Measurements from ENCODE around the gene ORM1.
"Not testable (repeated sequence)": the region's sequence is repeated elsewhere in the genome, so short reads cannot be mapped to it uniquely, and the experiment has no call there.

Gene ORM1

DNA sequence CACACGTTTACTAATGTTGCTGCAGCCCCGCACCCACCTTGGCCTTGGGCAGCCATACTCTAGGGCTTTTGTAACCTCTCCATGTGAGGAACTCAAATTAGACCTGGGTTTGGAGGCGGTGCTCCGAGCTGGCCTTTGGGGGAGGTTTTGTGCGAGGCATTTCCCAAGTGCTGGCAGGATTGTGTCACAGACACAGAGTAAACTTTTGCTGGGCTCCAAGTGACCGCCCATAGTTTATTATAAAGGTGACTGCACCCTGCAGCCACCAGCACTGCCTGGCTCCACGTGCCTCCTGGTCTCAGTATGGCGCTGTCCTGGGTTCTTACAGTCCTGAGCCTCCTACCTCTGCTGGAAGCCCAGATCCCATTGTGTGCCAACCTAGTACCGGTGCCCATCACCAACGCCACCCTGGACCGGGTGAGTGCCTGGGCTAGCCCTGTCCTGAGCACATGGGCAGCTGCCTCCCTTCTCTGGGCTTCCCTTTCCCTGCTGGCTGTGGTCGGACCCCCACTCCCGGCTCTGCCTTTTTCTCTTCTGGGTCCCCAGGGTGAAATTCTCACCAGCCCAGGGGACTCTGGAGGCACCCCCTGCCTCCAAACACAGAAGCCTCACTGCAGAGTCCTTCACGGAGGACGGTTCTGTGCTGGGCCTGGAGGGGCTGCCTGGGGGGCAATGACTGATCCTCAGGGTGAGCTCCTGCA, at the start of gene ORM1:
Gene ORM1, plus strand, starts transcription at position 268 of the 701 bp plus-strand sequence. Its CDS starts 36 bp downstream, at position 304.
- H3K36me3 ChIP-seq (replicated peaks); H3K27me3 ChIP-seq (ENCODE audit: low read depth); in situ Hi-C loops (cut with MboI; ENCODE audit: low sequenced_read_pairs); H3K4me1 ChIP-seq; H3K4me3 ChIP-seq; H3K9me3 ChIP-seq; DNase-seq (ENCODE audit: low spot score in 2 of 2): not testable (repeated sequence)

DNA sequence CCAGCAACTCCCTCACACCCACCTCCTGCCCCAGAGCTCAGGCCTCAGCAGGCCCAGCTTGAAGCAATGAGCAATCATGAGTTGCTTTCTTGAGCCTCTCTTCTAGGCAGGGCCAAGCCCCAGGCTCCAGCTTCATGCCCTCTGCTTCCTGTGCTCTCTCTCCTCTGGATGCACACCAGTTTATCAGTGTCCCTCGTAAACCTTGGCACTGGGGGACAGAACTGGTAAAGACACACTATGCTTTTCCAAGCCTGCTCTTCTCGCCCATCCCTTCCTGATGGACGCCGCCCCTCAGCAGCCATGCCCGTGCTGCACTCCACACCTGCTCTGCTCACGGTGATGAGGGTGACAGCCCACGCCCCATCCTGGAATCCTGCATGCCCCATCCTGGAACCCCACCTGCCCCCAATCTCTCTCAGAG, 49.4 kb upstream of the ORM1 start:
- Histone ChIP-seq H3K27me3 (ENCODE audit: low read depth) (no peaks in the 10 kb centered on the region), H3K36me3 (replicated peaks) (no peaks in the 10 kb centered on the region; the same call in 1 of the 2 replicates), H3K4me3 (no peak overlapping the region), H3K4me1 (no peaks in the 10 kb centered on the region), H3K9me3 (no peaks in the 10 kb centered on the region)
- in situ Hi-C loops (cut with MboI; ENCODE audit: low sequenced_read_pairs): no loop called here
- no peak for DNase-seq (ENCODE audit: low spot score in 2 of 2)

DNA sequence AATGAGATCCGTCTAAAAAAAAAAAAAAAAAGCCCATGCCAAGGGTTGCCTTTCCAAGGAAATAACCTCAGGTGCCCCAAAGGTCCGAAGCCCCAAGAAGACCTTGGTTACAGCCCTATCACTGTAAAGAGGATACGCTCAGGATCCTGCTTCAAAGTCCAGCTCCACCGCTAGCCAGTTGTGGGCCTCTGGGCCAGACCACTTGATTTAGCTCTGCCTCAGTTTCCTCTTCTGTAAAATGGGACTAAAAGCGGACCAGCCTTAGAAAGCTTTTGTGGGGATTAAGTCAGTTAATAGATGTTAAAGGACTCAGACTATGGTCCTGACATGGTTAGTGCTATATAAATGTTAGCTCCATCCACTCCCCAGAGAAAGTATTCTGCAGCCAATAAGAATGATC, 48.7 kb upstream of the ORM1 start:
- DNase-seq (ENCODE audit: low spot score in 2 of 2): no peak
- no peak overlapping the region for H3K4me3 ChIP-seq
- H3K27me3 ChIP-seq (ENCODE audit: low read depth): no peaks in the 10 kb centered on the region
- H3K36me3 ChIP-seq (replicated peaks): peaks cover 4% of the 10 kb centered on the region; the same call in 1 of the 2 replicates
- H3K4me1 ChIP-seq: no peaks in the 10 kb centered on the region
- in situ Hi-C loops (cut with MboI; ENCODE audit: low sequenced_read_pairs): no loop called here
- no peaks in the 10 kb centered on the region for H3K9me3 ChIP-seq

DNA sequence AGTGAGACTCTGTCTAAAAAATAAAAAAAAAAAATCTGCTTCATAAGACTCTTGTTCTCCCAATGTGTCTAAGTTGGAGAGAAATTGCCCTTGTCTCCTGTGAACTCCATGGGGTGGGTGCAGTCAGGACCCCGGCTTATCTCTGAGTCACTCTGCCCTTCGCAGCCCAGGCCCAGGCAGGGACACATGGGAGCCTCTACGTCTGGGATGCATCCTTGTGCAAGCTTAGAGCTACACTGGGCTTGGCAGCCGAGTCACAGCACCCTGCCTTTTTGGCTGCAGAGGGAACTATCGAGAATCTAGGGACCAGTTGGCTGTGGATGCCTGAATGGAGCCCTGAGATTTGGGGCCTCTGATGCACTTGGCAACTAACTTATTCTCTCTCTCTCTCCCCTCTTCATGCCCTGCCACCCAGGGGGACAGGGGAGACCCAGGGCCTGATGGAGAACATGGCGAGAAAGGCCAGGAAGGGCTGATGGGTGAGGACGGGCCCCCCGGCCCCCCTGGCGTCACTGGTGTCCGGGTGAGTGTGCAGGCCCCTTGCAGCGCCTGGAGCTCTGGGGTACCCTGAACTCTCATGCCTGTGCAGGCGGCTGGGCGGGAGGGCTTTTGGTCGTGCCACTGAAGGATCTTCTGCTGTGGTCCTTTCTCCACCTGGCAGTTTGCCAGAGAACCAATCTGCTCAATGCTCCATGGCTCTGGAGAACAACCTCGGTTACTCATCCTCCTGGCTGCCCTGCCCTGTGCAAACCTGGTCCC, 47.5 kb upstream of the ORM1 start:
- in situ Hi-C loops (cut with MboI; ENCODE audit: low sequenced_read_pairs): loop anchor here (25.0 kb wide), 1 partner anchor 538 kb away; no protein-coding TSS in a partner anchor
- no peak overlapping the region for H3K4me3 ChIP-seq
- H3K9me3 ChIP-seq: no peaks in the 10 kb centered on the region
- DNase-seq (ENCODE audit: low spot score in 2 of 2): no peak
- peaks cover 4% of the 10 kb centered on the region; the same call in 1 of the 2 replicates for H3K36me3 ChIP-seq (replicated peaks)
- H3K4me1 ChIP-seq: no peaks in the 10 kb centered on the region
- no peaks in the 10 kb centered on the region for H3K27me3 ChIP-seq (ENCODE audit: low read depth)

DNA sequence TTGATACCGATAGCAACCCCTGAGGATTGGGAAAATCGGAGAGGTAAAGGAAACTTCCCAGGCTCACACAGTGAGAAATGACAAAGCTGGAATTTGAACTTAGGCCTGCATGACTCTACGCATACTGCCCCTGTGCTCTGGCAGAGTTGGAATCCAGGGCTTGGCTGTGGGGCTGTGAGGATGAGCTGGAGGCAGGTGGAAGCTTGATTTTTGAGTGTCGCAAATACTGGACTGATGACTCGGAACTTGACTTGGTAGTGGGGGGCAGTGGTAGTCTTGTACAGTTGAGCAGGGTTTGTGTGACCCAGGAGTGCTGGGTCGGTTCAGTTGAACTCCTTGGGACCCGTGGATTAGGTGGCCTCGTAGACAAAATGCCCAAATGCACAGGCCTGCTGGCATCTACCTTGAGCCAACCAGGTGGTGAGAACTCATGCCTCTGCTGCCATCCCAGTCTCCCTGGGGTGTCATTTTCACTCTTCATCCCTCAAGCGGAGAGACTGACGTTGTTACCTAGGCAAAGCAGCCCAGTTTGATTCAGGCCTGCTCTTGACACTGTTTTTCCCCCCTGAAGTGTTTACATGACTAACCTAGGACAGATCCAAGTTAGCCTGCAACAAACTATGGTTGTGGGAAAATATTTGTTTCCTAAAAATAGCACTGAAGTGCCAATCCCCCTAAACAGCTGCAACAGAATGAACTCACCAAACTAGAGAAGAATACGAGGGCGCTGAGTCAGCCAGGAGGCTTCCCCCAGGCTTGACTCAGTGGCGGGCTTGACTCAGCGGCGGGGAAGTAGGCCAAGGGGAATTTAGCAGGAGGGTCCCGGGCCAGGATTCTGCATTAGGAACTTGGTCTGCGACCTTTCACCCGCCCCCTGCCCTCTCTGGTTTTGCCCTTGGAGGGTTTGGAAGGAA, 45.7 kb upstream of the ORM1 start:
- H3K4me1 ChIP-seq: no peaks in the 10 kb centered on the region
- H3K9me3 ChIP-seq: no peaks in the 10 kb centered on the region
- H3K36me3 ChIP-seq (replicated peaks): peaks cover 4% of the 10 kb centered on the region; the same call in 1 of the 2 replicates
- DNase-seq (ENCODE audit: low spot score in 2 of 2): no peak
- H3K27me3 ChIP-seq (ENCODE audit: low read depth): no peaks in the 10 kb centered on the region
- in situ Hi-C loops (cut with MboI; ENCODE audit: low sequenced_read_pairs): loop anchor here (25.0 kb wide), 1 partner anchor 540 kb away; no protein-coding TSS in a partner anchor
- no peak overlapping the region for H3K4me3 ChIP-seq

DNA sequence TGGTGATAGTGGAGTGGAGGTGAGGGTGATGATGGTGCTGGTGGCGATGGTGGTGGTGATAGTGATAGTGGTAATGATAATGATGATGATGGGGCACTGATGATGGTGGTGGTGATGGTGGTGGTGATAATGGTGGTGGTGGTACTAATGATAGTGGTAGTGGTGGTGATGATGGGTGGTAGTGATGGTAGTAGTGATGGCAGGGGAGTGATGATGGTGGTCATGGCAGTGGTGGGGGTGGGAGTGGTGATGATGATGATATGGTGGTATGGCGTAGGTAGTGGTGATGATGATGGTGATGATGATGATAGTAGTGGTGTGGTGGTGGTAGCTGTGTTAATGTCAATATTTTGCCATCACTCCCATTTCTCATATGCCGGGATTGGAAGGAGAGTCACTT, 44.5 kb upstream of the ORM1 start:
- peaks cover 4% of the 10 kb centered on the region; the same call in 1 of the 2 replicates for H3K36me3 ChIP-seq (replicated peaks)
- in situ Hi-C loops (cut with MboI; ENCODE audit: low sequenced_read_pairs): loop anchor here (25.0 kb wide), 1 partner anchor 541 kb away; no protein-coding TSS in a partner anchor
- DNase-seq (ENCODE audit: low spot score in 2 of 2): no peak
- no peaks in the 10 kb centered on the region for H3K27me3 ChIP-seq (ENCODE audit: low read depth)
- H3K4me3 ChIP-seq: no peak overlapping the region
- H3K4me1 ChIP-seq: no peaks in the 10 kb centered on the region
- no peaks in the 10 kb centered on the region for H3K9me3 ChIP-seq

DNA sequence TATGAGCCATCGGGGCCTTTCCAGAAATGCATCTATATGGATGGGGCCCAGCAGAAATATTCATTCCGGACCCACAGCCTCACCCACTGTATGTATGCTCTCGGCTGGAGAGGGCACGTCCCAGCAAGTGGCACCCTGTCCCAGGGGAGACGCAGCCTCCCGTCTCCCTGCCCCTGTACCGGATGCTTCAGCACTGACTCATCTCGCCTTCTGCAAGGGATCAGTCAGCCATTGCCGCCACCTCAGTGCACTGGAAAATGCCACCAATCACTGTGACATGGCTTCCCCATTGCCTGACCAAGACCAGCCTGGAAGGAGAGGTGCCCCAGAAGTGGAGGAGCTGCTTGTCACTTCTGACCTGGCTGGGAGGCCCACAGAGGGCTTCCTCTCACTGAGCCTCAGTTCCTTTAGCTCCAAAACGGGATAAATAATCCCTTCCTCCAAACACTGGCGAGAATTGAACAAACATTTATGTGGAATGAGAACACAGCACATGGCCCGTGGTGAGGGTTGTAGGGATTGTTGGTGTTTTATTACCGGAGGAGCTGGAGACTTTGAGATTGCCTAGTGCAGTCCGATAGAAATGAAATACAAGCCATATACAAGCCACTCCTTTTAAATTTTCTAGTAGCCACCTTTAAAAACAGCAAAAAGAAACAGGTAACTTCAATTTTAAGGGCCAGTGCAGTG, 43.9 kb upstream of the ORM1 start:
- H3K4me1 ChIP-seq: no peaks in the 10 kb centered on the region
- no peak for DNase-seq (ENCODE audit: low spot score in 2 of 2)

DNA sequence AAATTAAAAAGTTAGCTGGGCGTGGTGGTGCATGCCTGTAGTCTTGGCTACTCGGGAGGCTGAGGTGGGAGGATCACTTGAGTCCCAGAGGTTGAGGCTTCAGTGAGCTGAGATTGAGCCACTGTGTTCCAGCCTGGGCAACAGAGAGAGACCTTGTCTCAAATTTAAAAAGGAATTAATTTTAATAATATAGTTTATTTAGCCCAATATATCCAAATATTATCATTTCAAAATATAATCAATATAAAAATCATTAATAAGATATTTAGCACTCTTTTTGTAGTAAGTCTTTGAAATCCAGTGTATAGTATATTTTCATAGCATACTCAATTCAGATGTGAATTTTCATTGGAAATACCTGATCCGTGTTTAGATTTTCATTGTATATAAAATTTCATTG, 43.2 kb upstream of the ORM1 start:
- no peaks in the 10 kb centered on the region for H3K27me3 ChIP-seq (ENCODE audit: low read depth)
- H3K36me3 ChIP-seq (replicated peaks): peaks cover 12% of the 10 kb centered on the region
- no peaks in the 10 kb centered on the region for H3K4me1 ChIP-seq
- in situ Hi-C loops (cut with MboI; ENCODE audit: low sequenced_read_pairs): loop anchor here (10.0 to 25.0 kb wide), 2 partner anchors 185 to 542 kb away; partner anchors contain the start of gene KIF12
- DNase-seq (ENCODE audit: low spot score in 2 of 2): no peak
- no peaks in the 10 kb centered on the region for H3K9me3 ChIP-seq
- no peak overlapping the region for H3K4me3 ChIP-seq

More for the DNA sequence above, 43.9 kb upstream of the ORM1 start:
- Histone ChIP-seq H3K9me3 (no peaks in the 10 kb centered on the region), H3K36me3 (replicated peaks) (peaks cover 8% of the 10 kb centered on the region; the same call in 1 of the 2 replicates), H3K4me3 (no peak overlapping the region), H3K27me3 (ENCODE audit: low read depth) (no peaks in the 10 kb centered on the region)
- in situ Hi-C loops (cut with MboI; ENCODE audit: low sequenced_read_pairs): loop anchor here (25.0 kb wide), 1 partner anchor 542 kb away; no protein-coding TSS in a partner anchor

DNA sequence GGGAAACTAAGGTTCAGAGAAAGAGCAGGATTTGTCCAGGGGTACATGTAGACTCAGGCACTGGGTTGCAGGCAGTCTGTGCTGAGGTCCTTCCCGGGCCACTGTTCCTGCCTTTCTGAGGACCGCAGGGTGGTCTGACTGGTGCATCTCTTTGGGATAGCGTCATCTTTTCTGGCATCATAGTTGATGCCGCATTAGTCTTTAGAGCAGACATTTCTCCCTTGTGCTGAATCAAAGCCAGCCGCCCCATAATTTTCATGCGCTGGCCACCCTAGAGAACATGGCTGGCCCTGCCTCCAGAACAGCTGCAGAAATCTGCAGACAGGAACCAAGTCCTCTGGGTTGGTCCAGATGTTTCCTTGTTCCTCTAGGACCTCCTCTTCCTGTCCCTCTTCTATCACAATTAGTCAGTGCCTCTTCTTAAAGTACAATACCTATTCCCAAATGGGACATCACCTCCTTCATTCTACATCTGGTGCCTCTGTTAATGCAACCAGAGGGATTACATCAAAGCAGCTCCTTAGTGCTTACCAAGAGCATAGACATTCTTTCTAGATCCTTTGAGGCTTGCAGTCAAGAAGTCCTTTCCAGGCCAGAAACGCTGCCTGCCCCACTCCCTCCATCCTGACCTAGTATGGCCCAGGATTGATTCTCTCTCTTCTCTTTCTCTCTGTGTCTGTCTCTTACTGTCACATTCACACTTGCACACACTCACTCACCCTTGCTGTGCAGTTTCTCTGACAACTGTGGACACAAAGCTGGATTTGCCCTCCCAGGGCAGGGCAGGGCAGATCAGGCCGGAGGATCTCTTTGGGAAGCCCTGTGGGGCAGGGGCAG, 42.0 kb upstream of the ORM1 start:
- Histone ChIP-seq H3K27me3 (ENCODE audit: low read depth) (no peaks in the 10 kb centered on the region), H3K4me1 (no peaks in the 10 kb centered on the region)

DNA sequence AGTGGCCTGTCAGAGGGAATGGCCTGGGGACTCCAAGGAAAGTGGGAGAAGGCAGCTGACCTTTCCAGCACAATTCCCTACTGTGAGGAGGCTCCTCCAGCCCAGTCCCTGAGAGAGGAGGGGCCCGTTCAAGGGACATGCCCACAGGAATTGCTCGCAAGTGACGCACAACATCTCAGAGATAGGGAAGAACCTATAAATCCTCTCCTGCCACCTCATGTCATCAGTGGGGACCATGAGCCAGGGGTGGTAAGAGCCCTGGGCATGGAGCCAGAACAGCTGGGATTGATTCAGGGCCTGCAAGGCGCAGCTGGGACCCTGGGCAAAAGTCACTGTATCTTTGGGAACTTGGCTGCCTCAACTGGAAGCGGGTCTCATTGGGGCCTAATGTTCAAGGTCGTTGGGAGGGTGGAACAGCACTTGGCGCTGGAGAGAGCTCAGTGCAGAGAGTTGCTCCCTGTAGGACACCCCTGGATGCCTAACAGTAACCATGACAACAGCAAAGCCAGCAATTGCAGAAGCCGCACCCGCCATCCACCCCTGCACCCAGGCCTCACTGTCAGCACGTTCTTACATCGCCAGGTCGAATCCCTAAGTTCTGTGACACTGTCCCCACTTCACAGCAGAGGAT, 41.3 kb upstream of the ORM1 start:
- Histone ChIP-seq H3K4me3 (no peak overlapping the region), H3K4me1 (no peaks in the 10 kb centered on the region), H3K27me3 (ENCODE audit: low read depth) (no peaks in the 10 kb centered on the region), H3K9me3 (no peaks in the 10 kb centered on the region), H3K36me3 (replicated peaks) (peaks cover 17% of the 10 kb centered on the region)
- in situ Hi-C loops (cut with MboI; ENCODE audit: low sequenced_read_pairs): loop anchor here (10.0 to 25.0 kb wide), 2 partner anchors 187 to 544 kb away; partner anchors contain the start of gene KIF12
- DNase-seq (ENCODE audit: low spot score in 2 of 2): no peak

More for the DNA sequence above, 42.0 kb upstream of the ORM1 start:
- DNase-seq (ENCODE audit: low spot score in 2 of 2): no peak
- in situ Hi-C loops (cut with MboI; ENCODE audit: low sequenced_read_pairs): loop anchor here (10.0 to 25.0 kb wide), 2 partner anchors 186 to 544 kb away; partner anchors contain the start of gene KIF12
- peaks cover 17% of the 10 kb centered on the region for H3K36me3 ChIP-seq (replicated peaks)
- no peaks in the 10 kb centered on the region for H3K9me3 ChIP-seq
- no peak overlapping the region for H3K4me3 ChIP-seq

DNA sequence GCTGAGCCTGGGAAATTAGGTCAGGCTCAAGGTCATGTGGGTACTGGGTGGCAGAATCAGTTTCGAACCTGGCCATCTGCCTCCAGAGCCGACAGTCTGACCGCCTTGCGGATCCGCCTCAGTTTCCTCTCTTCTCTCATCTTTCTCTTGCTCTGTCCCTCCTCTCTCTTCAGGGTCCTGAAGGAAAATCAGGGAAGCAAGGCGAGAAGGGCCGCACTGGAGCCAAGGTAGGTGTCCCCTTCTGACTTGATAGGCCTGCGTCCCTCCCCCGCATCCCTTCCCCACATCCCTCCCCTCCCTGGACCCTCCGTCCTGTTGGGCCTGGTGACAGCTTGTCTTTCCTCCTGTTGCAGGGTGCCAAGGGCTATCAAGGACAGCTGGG, 40.8 kb upstream of the ORM1 start:
- H3K4me1 ChIP-seq: no peaks in the 10 kb centered on the region
- H3K4me3 ChIP-seq: no peak overlapping the region
- in situ Hi-C loops (cut with MboI; ENCODE audit: low sequenced_read_pairs): loop anchor here (10.0 to 25.0 kb wide), 2 partner anchors 187 to 545 kb away; partner anchors contain the start of gene KIF12
- DNase-seq (ENCODE audit: low spot score in 2 of 2): no peak
- H3K36me3 ChIP-seq (replicated peaks): peaks cover 17% of the 10 kb centered on the region
- no peaks in the 10 kb centered on the region for H3K9me3 ChIP-seq
- H3K27me3 ChIP-seq (ENCODE audit: low read depth): no peaks in the 10 kb centered on the region
